ENCODE data around the gene BAD.

DNA sequence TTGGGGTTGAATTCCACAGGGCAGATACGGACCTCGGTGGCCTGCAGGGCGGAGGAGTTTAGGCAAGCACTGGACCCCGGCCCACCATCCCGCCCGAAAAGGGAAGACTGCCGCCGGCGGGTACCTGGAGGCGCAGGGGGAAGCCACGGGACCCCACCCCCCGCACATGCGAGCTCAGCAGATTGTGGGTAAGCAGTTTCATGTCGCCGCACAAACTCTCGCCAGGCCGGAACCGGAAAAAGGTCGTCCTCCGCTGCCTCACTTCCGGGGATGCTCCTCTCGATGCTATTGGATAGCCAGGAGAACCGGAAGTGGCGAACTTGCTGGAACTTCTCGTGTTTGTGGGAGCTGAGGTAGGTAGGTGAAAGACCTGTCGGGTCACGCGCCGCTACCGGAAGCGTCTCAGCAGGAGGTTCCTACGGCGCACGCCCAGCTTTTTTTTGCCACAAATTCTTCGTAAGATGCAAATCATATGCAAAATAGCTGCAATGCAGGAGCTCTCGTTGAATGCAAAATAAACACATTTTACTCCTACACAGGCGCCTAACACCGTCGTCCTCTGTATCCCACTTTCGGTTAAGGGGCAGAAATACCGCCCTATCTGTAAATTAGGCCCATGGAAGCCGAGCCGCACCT, 33.0 kb upstream of the BAD start, which contains the start of gene TRMT112:
- TF ChIP-seq CTCF (IDR thresholded peaks at IDR 0.05 in 2 of 3, conservative IDR thresholded peaks at IDR 0.05 in 1 of 3; ENCODE audit: control insufficient read depth in 2 of 3, extremely low read depth in 1 of 3, insufficient read depth in 1 of 3, low read depth in 3 of 3, low read length in 3 of 3), result no peak
- TF ChIP-seq YY1 (IDR thresholded peaks at IDR 0.05; ENCODE audit: low read depth, low read length), result peak; percentile 40; the same call in 1 of the 2 replicates
- peak; percentile 76; the same call in 1 of the 2 replicates for TF ChIP-seq CHD1 (IDR thresholded peaks at IDR 0.05; ENCODE audit: low read depth, low read length)
- peak; percentile 5; the same call in 1 of the 2 replicates for TF ChIP-seq TCF12 (IDR thresholded peaks at IDR 0.05; ENCODE audit: low read depth, low read length)
- no peak for TF ChIP-seq ZZZ3 (IDR thresholded peaks at IDR 0.05; ENCODE audit: control insufficient read depth, insufficient read length, low read depth)
- peak; percentile 94 for TF ChIP-seq CREB1 (IDR thresholded peaks at IDR 0.05; ENCODE audit: low read depth)
- peak; percentile 97 for TF ChIP-seq POLR2AphosphoS5 (IDR thresholded peaks at IDR 0.05; ENCODE audit: low read length)
- no peak for TF ChIP-seq YBX1 (IDR thresholded peaks at IDR 0.05)
- no peak for TF ChIP-seq RAD21 (IDR thresholded peaks at IDR 0.05; ENCODE audit: insufficient read depth, low read depth, low read length)
- no peak for TF ChIP-seq ZNF207 (IDR thresholded peaks at IDR 0.05; ENCODE audit: borderline replicate concordance)
- TF ChIP-seq TAF1 (IDR thresholded peaks at IDR 0.05; ENCODE audit: borderline replicate concordance, low read depth, low read length), result peak; percentile 83
- 0 out of 2 replicates have a peak, but pooled peaks have one; percentile 42 for TF ChIP-seq PAX5 (IDR thresholded peaks at IDR 0.05; ENCODE audit: borderline replicate concordance, low read depth, low read length)
